Measurements from ENCODE around the gene ORAI2.
"Not testable (repeated sequence)": the region's sequence is repeated elsewhere in the genome, so short reads cannot be mapped to it uniquely, and the experiment has no call there.

ORAI2 gene

GRCh38 chr7:102433219-102434038, at the start of gene ORAI2:
ORAI2 (plus strand) TSS chr7:102433575; CDS start chr7:102438957, 5,382 bp downstream.
- DNase-seq (ENCODE audit: low spot score): peak; percentile 76

- no peak for DNase-seq (ENCODE audit: low spot score)
Measured at GRCh38 chr7:102387064-102387463, 46.3 kb upstream of the ORAI2 start.

- no peak for DNase-seq (ENCODE audit: low spot score)
Measured at GRCh38 chr7:102389810-102390209, 43.6 kb upstream of the ORAI2 start.

GRCh38 chr7:102390697-102391484, 42.5 kb upstream of the ORAI2 start:
- DNase-seq (ENCODE audit: low spot score): peak; percentile 62

- no peak for DNase-seq (ENCODE audit: low spot score)
Measured at GRCh38 chr7:102392330-102392729, 41.0 kb upstream of the ORAI2 start.

GRCh38 chr7:102393467-102393866, 39.9 kb upstream of the ORAI2 start:
- DNase-seq (ENCODE audit: low spot score): no peak

- no peak for DNase-seq (ENCODE audit: low spot score)
Measured at GRCh38 chr7:102395592-102395872, 37.8 kb upstream of the ORAI2 start.

- DNase-seq (ENCODE audit: low spot score): peak; percentile 93
Measured at GRCh38 chr7:102395873-102396709, 37.3 kb upstream of the ORAI2 start, which contains the start of gene PRKRIP1. PRKRIP1 (plus strand) TSS chr7:102396363; CDS start chr7:102396412, 49 bp downstream.

- no peak for DNase-seq (ENCODE audit: low spot score)
Measured at GRCh38 chr7:102396710-102397019, 36.7 kb upstream of the ORAI2 start.

- DNase-seq (ENCODE audit: low spot score): no peak
Measured at GRCh38 chr7:102398543-102398942, 34.8 kb upstream of the ORAI2 start.

- DNase-seq (ENCODE audit: low spot score): no peak
Measured at GRCh38 chr7:102400360-102400759, 33.0 kb upstream of the ORAI2 start.

- DNase-seq (ENCODE audit: low spot score): no peak
Measured at GRCh38 chr7:102403563-102403962, 29.8 kb upstream of the ORAI2 start.

- no peak for DNase-seq (ENCODE audit: low spot score)
Measured at GRCh38 chr7:102404005-102404861, 29.1 kb upstream of the ORAI2 start.

- DNase-seq (ENCODE audit: low spot score): not testable (repeated sequence)
Measured at GRCh38 chr7:102404862-102405188, 28.6 kb upstream of the ORAI2 start.

GRCh38 chr7:102407910-102408309, 25.5 kb upstream of the ORAI2 start:
- no peak for DNase-seq (ENCODE audit: low spot score)

GRCh38 chr7:102408530-102408929, 24.8 kb upstream of the ORAI2 start:
- not testable (repeated sequence) for DNase-seq (ENCODE audit: low spot score)

- no peak for DNase-seq (ENCODE audit: low spot score)
Measured at GRCh38 chr7:102409340-102409739, 24.0 kb upstream of the ORAI2 start.

- DNase-seq (ENCODE audit: low spot score): no peak
Measured at GRCh38 chr7:102410123-102410522, 23.3 kb upstream of the ORAI2 start.

- DNase-seq (ENCODE audit: low spot score): no peak
Measured at GRCh38 chr7:102410918-102411317, 22.5 kb upstream of the ORAI2 start.

GRCh38 chr7:102412548-102412947, 20.8 kb upstream of the ORAI2 start:
- DNase-seq (ENCODE audit: low spot score): no peak

- no peak for DNase-seq (ENCODE audit: low spot score)
Measured at GRCh38 chr7:102413091-102413490, 20.3 kb upstream of the ORAI2 start.

GRCh38 chr7:102413611-102414010, 19.8 kb upstream of the ORAI2 start:
- DNase-seq (ENCODE audit: low spot score): no peak

Data from putamen (tissue), 1 donor.